Measurements from ENCODE around the gene CHMP1A.

Gene CHMP1A

GRCh38 chr16:89607453-89607852, 50.1 kb downstream of the CHMP1A start:
- no peak for TF ChIP-seq CTCF (conservative IDR thresholded peaks at IDR 0.05; ENCODE audit: low read depth, low read length)

GRCh38 chr16:89606006-89606405, 51.5 kb downstream of the CHMP1A start:
- Histone ChIP-seq H3K27ac (no peak overlapping the region), H4K20me1 (ENCODE audit: insufficient read depth) (no peaks in the 10 kb centered on the region), H3K4me2 (no peak overlapping the region), H2AFZ (ENCODE audit: low read depth) (no peak overlapping the region), H3K4me1 (ENCODE audit: low read depth, poor library complexity, severe bottlenecking) (no peaks in the 10 kb centered on the region), H3K27me3 (ENCODE audit: insufficient read depth, low read depth) (peaks cover 50% of the 10 kb centered on the region), H3K9ac (no peak overlapping the region), H3K4me3 (IDR thresholded peaks at IDR 0.05; ENCODE audit: insufficient read depth, low read depth, low read length) (no peak overlapping the region), H3K79me2 (ENCODE audit: insufficient read depth, low read depth) (no peaks in the 10 kb centered on the region), H3K36me3 (ENCODE audit: insufficient read depth) (no peaks in the 10 kb centered on the region)
- TF ChIP-seq CTCF (conservative IDR thresholded peaks at IDR 0.05; ENCODE audit: low read depth, low read length) = no peak

More at GRCh38 chr16:89607453-89607852, 50.1 kb downstream of the CHMP1A start:
- Histone ChIP-seq H3K27me3 (ENCODE audit: insufficient read depth, low read depth) (peaks cover 64% of the 10 kb centered on the region), H3K4me2 (no peak overlapping the region), H3K79me2 (ENCODE audit: insufficient read depth, low read depth) (no peaks in the 10 kb centered on the region), H3K4me1 (ENCODE audit: low read depth, poor library complexity, severe bottlenecking) (no peaks in the 10 kb centered on the region), H2AFZ (ENCODE audit: low read depth) (no peak overlapping the region), H3K36me3 (ENCODE audit: insufficient read depth) (no peaks in the 10 kb centered on the region), H3K4me3 (IDR thresholded peaks at IDR 0.05; ENCODE audit: insufficient read depth, low read depth, low read length) (no peak overlapping the region), H3K9ac (no peak overlapping the region), H4K20me1 (ENCODE audit: insufficient read depth) (no peaks in the 10 kb centered on the region), H3K27ac (no peak overlapping the region)

GRCh38 chr16:89605186-89605970, 52.1 kb downstream of the CHMP1A start:
- Histone ChIP-seq H3K4me2 (no peak overlapping the region), H2AFZ (ENCODE audit: low read depth) (no peak overlapping the region), H3K27ac (no peak overlapping the region), H3K36me3 (ENCODE audit: insufficient read depth) (no peaks in the 10 kb centered on the region), H3K79me2 (ENCODE audit: insufficient read depth, low read depth) (no peaks in the 10 kb centered on the region), H4K20me1 (ENCODE audit: insufficient read depth) (no peaks in the 10 kb centered on the region), H3K27me3 (ENCODE audit: insufficient read depth, low read depth) (peaks cover 46% of the 10 kb centered on the region), H3K4me1 (ENCODE audit: low read depth, poor library complexity, severe bottlenecking) (no peaks in the 10 kb centered on the region), H3K9ac (no peak overlapping the region), H3K4me3 (IDR thresholded peaks at IDR 0.05; ENCODE audit: insufficient read depth, low read depth, low read length) (no peak overlapping the region)
- no peak for TF ChIP-seq CTCF (conservative IDR thresholded peaks at IDR 0.05; ENCODE audit: low read depth, low read length)

- Histone ChIP-seq H3K4me2 (no peak overlapping the region), H3K27ac (no peak overlapping the region), H3K36me3 (ENCODE audit: insufficient read depth) (no peaks in the 10 kb centered on the region), H2AFZ (ENCODE audit: low read depth) (no peak overlapping the region), H4K20me1 (ENCODE audit: insufficient read depth) (no peaks in the 10 kb centered on the region), H3K4me3 (IDR thresholded peaks at IDR 0.05; ENCODE audit: insufficient read depth, low read depth, low read length) (no peak overlapping the region), H3K9ac (no peak overlapping the region), H3K4me1 (ENCODE audit: low read depth, poor library complexity, severe bottlenecking) (no peaks in the 10 kb centered on the region), H3K79me2 (ENCODE audit: insufficient read depth, low read depth) (no peaks in the 10 kb centered on the region), H3K27me3 (ENCODE audit: insufficient read depth, low read depth) (peaks cover 41% of the 10 kb centered on the region)
- TF ChIP-seq CTCF (conservative IDR thresholded peaks at IDR 0.05; ENCODE audit: low read depth, low read length) = no peak
Observed at GRCh38 chr16:89604764-89605163, 52.7 kb downstream of the CHMP1A start.
